Stimulated activated CD4-positive, alpha-beta T cell treated with anti-CD3 and anti-CD28 coated beads, TNF-alpha, amount 100 ng/mL, for 1 hour (primary cell): ENCODE measurements around the gene POU2AF1.
"Not testable (repeated sequence)": the region's sequence is repeated elsewhere in the genome, so short reads cannot be mapped to it uniquely, and the experiment has no call there.

Experiments used
- DNase-seq, 3 donors: peaks; one replicate each; pipeline ENCODE4 v3.0.0-alpha.2; 2020; ENCODE audit warnings: low read depth in 3 of 3, low spot score in 1 of 3

Gene POU2AF1

GRCh38 chr11:111409915-111410314 is 30.8 kb upstream of the POU2AF1 start:
- no peak for DNase-seq

- no peak for DNase-seq
Observed at GRCh38 chr11:111408789-111409727, 30.0 kb upstream of the POU2AF1 start.

- DNase-seq: no peak
Observed at GRCh38 chr11:111407652-111408051, 28.6 kb upstream of the POU2AF1 start.

GRCh38 chr11:111406589-111406988 is 27.5 kb upstream of the POU2AF1 start:
- no peak for DNase-seq

- no peak for DNase-seq
Observed at GRCh38 chr11:111406091-111406490, 27.0 kb upstream of the POU2AF1 start.

GRCh38 chr11:111405551-111405950 is 26.5 kb upstream of the POU2AF1 start:
- no peak for DNase-seq

- DNase-seq: no peak
Observed at GRCh38 chr11:111403051-111403726, 24.1 kb upstream of the POU2AF1 start.

- DNase-seq: no peak
Observed at GRCh38 chr11:111402411-111402810, 23.3 kb upstream of the POU2AF1 start.

- DNase-seq: not testable (repeated sequence)
Observed at GRCh38 chr11:111401957-111402356, 22.9 kb upstream of the POU2AF1 start.

- no peak for DNase-seq
Observed at GRCh38 chr11:111400595-111400994, 21.5 kb upstream of the POU2AF1 start.

GRCh38 chr11:111399187-111400031 is 20.3 kb upstream of the POU2AF1 start:
- no peak for DNase-seq

- DNase-seq: no peak
Observed at GRCh38 chr11:111397034-111397433, 18.0 kb upstream of the POU2AF1 start.

GRCh38 chr11:111395749-111396148 is 16.7 kb upstream of the POU2AF1 start:
- DNase-seq: no peak

GRCh38 chr11:111395081-111395480 is 16.0 kb upstream of the POU2AF1 start:
- no peak for DNase-seq

GRCh38 chr11:111394147-111394546 is 15.1 kb upstream of the POU2AF1 start:
- DNase-seq: not testable (repeated sequence)

- no peak for DNase-seq
Observed at GRCh38 chr11:111393585-111393984, 14.5 kb upstream of the POU2AF1 start.

GRCh38 chr11:111393096-111393495 is 14.0 kb upstream of the POU2AF1 start:
- no peak for DNase-seq

- DNase-seq: no peak
Observed at GRCh38 chr11:111392552-111392951, 13.5 kb upstream of the POU2AF1 start.

GRCh38 chr11:111391328-111392124 is 12.5 kb upstream of the POU2AF1 start:
- no peak for DNase-seq

GRCh38 chr11:111388842-111389241 is 9.8 kb upstream of the POU2AF1 start:
- no peak for DNase-seq

- no peak for DNase-seq
Observed at GRCh38 chr11:111388420-111388819, 9.3 kb upstream of the POU2AF1 start.
